Hepatocyte (in vitro differentiated cells): Measurements from ENCODE around the gene EPC2. TPM values are rescaled to one million over a fixed set of nuclear protein-coding genes. Genes with fewer than 3 reads are reported as not detected.

ENCODE experiments used
- DNase-seq: peaks from one replicate; pipeline ENCODE4 v3.0.0-alpha.2; 2016; ENCODE audit warnings: low spot score
- H2AFZ ChIP-seq: fragments of 200-600 bp; sonication (generic); 2 replicates; pipeline ENCODE4 v1.6.0; 2016; ENCODE audit warnings: antibody characterized with exemption, mild to moderate bottlenecking
- H3K27ac ChIP-seq: fragments of 200-600 bp; sonication (generic); 2 replicates; pipeline ENCODE4 v1.5.1; 2016; ENCODE audit warnings: mild to moderate bottlenecking
- H3K27me3 ChIP-seq: fragments of 200-600 bp; sonication (generic); 2 replicates; pipeline ENCODE4 v1.6.1; 2016
- H3K36me3 ChIP-seq: fragments of 200-600 bp; sonication (generic); replicated peaks from 2 replicates; pipeline ENCODE4 v1.5.1; 2016; ENCODE audit warnings: low read depth; ENCODE audit not compliant: insufficient read depth
- H3K4me1 ChIP-seq: fragments of 200-600 bp; sonication (generic); 2 replicates; pipeline ENCODE4 v1.5.1; 2016; ENCODE audit warnings: mild to moderate bottlenecking, moderate library complexity; ENCODE audit not compliant: insufficient read depth
- H3K4me2 ChIP-seq: fragments of 200-600 bp; sonication (generic); 2 replicates; pipeline ENCODE4 v1.6.0; 2016
- H3K4me3 ChIP-seq: fragments of 200-600 bp; sonication (generic); 2 replicates; pipeline ENCODE4 v1.5.1; 2016; ENCODE audit warnings: mild to moderate bottlenecking
- H3K79me2 ChIP-seq: fragments of 200-600 bp; sonication (generic); 2 replicates; pipeline ENCODE4 v1.6.0; 2017; ENCODE audit warnings: mild to moderate bottlenecking
- H3K9me2 ChIP-seq: fragments of 200-600 bp; sonication (generic); replicated peaks from 2 replicates; pipeline ENCODE4 v1.6.0; 2017; ENCODE audit warnings: mild to moderate bottlenecking; ENCODE audit not compliant: insufficient read depth
- H3K9me3 ChIP-seq: fragments of 200-600 bp; sonication (generic); 2 replicates; pipeline ENCODE4 v1.5.1; 2016; ENCODE audit warnings: low read depth, mild to moderate bottlenecking
- H4K20me1 ChIP-seq: fragments of 200-600 bp; sonication (generic); 2 replicates; pipeline ENCODE4 v1.6.0; 2016; ENCODE audit warnings: mild to moderate bottlenecking; ENCODE audit not compliant: insufficient read depth, poor library complexity, severe bottlenecking
- EZH2 ChIP-seq: fragments of 200-600 bp; sonication (generic); IDR thresholded peaks from 2 replicates; pipeline ENCODE4 v1.6.1; 2016; ENCODE audit warnings: antibody characterized with exemption, mild to moderate bottlenecking, borderline replicate concordance
- EZH2phosphoT487 ChIP-seq: fragments of 200-600 bp; sonication (generic); IDR thresholded peaks from one replicate; pipeline ENCODE4 v1.6.1; 2018; ENCODE audit warnings: antibody characterized with exemption, mild to moderate bottlenecking, low read depth, moderate library complexity; ENCODE audit not compliant: unreplicated experiment, severe bottlenecking
- WGBS: methylation state at CpG from one replicate; pipeline ENCODE4 v1.1.6; 2016; ENCODE audit warnings: low lambda C conversion rate; ENCODE audit errors: missing lambda C conversion rate; 5-methylcytosine and 5-hydroxymethylcytosine counted together
- polyA plus RNA-seq: library from polyadenylated mRNA; unstranded; fragments of >200 nt; fragmentation: Nextera tagmentation; extraction: Ambion mirVana; gene quantifications from 2 replicates; pipeline ENCODE4 v1.2.1, GENCODE V29; 2016
- total RNA-seq: library from RNA; depleted of rRNA; stranded (reverse); fragments of >200 nt; gene quantifications from 2 replicates; pipeline ENCODE4 v1.2.3, GENCODE V29; 2014
- TF ChIP-seq, protein P1 (sequence below): fragments of 200-600 bp; sonication (generic); IDR thresholded peaks from 2 replicates; pipeline ENCODE4 v1.5.1; 2016; ENCODE audit warnings: antibody characterized with exemption, mild to moderate bottlenecking; ENCODE audit not compliant: poor library complexity

EPC2 gene
- total and polyA plus RNA-seq, 2 experiments from 2014 or later = 2.6 to 37.8 TPM

DNA sequence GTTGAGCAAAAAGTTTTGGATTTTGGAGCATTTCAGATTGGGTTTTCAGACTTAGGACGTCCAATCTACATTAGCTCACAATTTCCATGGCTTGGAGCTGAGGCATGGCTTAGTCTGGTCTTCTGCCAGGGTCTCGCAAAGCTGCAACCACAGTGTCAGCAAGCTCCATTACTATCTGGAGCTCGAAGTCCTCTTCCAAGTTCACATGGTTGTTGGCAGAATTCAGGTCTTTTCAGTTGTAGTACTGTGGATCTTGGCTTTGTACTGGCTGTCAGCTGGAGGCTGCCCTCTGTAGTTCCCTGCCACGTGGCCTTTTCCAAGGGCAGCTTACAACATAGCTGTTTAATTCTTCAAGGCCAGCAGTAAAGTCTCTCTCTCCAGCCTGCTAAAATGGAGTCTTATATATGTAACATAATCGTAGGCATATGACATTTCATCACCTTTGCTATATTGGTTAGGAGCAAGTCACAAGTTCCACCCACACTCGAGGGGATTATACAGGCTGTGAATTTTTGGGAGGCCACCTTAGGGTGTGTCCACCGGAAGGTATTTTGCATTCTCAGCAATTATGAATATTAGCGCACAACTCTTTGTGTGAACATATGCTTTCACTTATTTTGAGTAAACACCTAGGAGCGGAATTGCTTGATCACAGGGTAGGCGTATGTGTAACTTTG, 41.5 kb upstream of the EPC2 start:
- Histone ChIP-seq H2AFZ (no peak overlapping the region), H3K36me3 (no peaks in the 10 kb centered on the region), H3K4me2 (no peak overlapping the region), H3K9me3 (no peaks in the 10 kb centered on the region), H4K20me1 (no peaks in the 10 kb centered on the region), H3K79me2 (no peaks in the 10 kb centered on the region), H3K27me3 (no peaks in the 10 kb centered on the region), H3K4me3 (no peak overlapping the region), H3K9me2 (no peaks in the 10 kb centered on the region), H3K27ac (no peak overlapping the region), H3K4me1 (no peaks in the 10 kb centered on the region)
- TF ChIP-seq EZH2 = no peak
- TF ChIP-seq EZH2phosphoT487 = no peak
- TF ChIP-seq, protein P1, sequence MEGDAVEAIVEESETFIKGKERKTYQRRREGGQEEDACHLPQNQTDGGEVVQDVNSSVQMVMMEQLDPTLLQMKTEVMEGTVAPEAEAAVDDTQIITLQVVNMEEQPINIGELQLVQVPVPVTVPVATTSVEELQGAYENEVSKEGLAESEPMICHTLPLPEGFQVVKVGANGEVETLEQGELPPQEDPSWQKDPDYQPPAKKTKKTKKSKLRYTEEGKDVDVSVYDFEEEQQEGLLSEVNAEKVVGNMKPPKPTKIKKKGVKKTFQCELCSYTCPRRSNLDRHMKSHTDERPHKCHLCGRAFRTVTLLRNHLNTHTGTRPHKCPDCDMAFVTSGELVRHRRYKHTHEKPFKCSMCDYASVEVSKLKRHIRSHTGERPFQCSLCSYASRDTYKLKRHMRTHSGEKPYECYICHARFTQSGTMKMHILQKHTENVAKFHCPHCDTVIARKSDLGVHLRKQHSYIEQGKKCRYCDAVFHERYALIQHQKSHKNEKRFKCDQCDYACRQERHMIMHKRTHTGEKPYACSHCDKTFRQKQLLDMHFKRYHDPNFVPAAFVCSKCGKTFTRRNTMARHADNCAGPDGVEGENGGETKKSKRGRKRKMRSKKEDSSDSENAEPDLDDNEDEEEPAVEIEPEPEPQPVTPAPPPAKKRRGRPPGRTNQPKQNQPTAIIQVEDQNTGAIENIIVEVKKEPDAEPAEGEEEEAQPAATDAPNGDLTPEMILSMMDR = no peak
- DNase-seq = no peak
- 92% methylated on average over 10 of the region's 10 CpGs for WGBS

DNA sequence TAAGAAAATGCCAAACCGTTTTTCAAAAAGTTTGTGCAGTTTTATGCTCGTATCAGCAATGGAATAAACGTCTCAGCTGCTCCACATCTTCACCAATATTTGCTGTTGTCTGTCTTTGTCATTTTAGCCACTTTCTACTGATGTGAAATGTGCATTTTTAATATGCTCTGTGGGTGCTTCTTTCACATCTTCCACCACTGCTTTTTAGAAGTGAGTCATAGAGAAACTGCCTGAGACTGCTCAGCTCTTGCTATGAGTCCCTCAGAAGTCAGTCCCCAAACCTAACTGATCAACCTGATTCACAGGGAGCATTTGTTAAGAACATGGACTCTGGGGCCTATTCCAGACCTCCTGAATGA, 41.0 kb upstream of the EPC2 start:
- H3K4me3 ChIP-seq = no peak overlapping the region
- WGBS = 83% methylated on average over 3 of the region's 3 CpGs
- H2AFZ ChIP-seq = no peak overlapping the region
- no peaks in the 10 kb centered on the region for H3K9me3 ChIP-seq
- no peak for TF ChIP-seq EZH2phosphoT487
- no peak for TF ChIP-seq EZH2
- TF ChIP-seq, protein P1 = no peak
- no peak for DNase-seq
- no peak overlapping the region for H3K27ac ChIP-seq
- no peak overlapping the region for H3K4me2 ChIP-seq
- no peaks in the 10 kb centered on the region for H3K36me3 ChIP-seq
- H3K27me3 ChIP-seq = no peaks in the 10 kb centered on the region
- no peaks in the 10 kb centered on the region for H3K9me2 ChIP-seq
- H3K79me2 ChIP-seq = no peaks in the 10 kb centered on the region
- no peaks in the 10 kb centered on the region for H3K4me1 ChIP-seq
- H4K20me1 ChIP-seq = no peaks in the 10 kb centered on the region

DNA sequence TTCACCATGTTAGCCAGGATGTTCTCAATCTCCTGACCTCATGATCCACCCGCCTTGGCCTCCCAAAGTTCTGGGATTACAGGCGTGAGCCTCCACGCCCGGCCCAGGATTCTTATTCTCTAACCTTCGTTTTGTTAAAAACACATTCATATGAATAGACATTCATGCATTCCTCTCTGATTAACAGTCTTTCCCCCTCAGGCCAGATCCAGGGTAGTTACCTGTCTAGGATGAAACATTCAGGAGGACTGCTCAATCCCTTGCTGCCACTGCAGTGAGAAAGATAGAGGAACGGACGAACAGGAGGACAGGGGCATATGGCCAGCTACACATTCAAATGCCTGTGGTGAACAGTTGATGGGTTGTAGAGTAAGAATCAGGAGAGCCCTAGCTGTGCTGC, 39.6 kb upstream of the EPC2 start:
- Histone ChIP-seq H3K9me2 (no peaks in the 10 kb centered on the region), H3K27me3 (no peaks in the 10 kb centered on the region), H3K9me3 (no peaks in the 10 kb centered on the region), H3K4me2 (no peak overlapping the region), H3K79me2 (no peaks in the 10 kb centered on the region), H4K20me1 (no peaks in the 10 kb centered on the region), H3K4me1 (no peaks in the 10 kb centered on the region), H3K36me3 (no peaks in the 10 kb centered on the region), H3K4me3 (no peak overlapping the region), H2AFZ (no peak overlapping the region), H3K27ac (no peak overlapping the region)
- no peak for DNase-seq
- WGBS = 90% methylated on average over 7 of the region's 7 CpGs
- TF ChIP-seq EZH2 = no peak
- TF ChIP-seq, protein P1 = no peak
- TF ChIP-seq EZH2phosphoT487 = no peak

DNA sequence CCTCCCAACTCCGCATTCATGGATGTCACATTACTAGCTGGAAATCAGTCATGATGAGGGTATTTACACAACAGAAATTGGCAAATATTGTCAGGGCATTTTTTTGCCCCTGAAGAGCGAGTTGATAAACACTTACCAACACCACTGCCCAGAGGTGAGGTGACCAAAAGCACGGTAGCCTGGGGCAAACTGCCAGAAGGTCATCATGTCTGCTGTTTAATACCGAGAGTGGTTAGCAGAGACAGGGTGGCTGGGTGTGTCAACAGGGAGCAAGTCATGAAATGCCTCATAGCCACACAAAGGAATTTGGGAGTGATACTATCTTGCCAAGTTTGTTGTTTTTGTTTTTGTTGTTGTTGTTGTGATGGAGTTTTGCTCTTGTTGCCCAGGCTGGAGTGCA, 37.0 kb upstream of the EPC2 start:
- Histone ChIP-seq H3K79me2 (no peaks in the 10 kb centered on the region), H3K27me3 (no peaks in the 10 kb centered on the region), H3K4me1 (no peaks in the 10 kb centered on the region), H3K4me2 (no peak overlapping the region), H3K27ac (no peak overlapping the region), H2AFZ (no peak overlapping the region), H4K20me1 (no peaks in the 10 kb centered on the region), H3K36me3 (no peaks in the 10 kb centered on the region), H3K4me3 (no peak overlapping the region), H3K9me3 (no peaks in the 10 kb centered on the region), H3K9me2 (no peaks in the 10 kb centered on the region)
- 78% methylated on average over 4 of the region's 4 CpGs for WGBS
- DNase-seq = no peak
- TF ChIP-seq EZH2phosphoT487 (no peak), EZH2 (no peak)
- TF ChIP-seq, protein P1 = no peak
